ENCODE measurements around the gene IQGAP3. TPM values are rescaled to one million over a fixed set of nuclear protein-coding genes. Genes with fewer than 3 reads are reported as not detected.

IQGAP3 gene
- total and polyA plus RNA-seq, 2 experiments from 2014 or later: 11.9 to 31.8 TPM

GRCh38 chr1:156511644-156512043 lies 60.7 kb downstream of the IQGAP3 start (continued):
- no peak for TF ChIP-seq ZNF462 (CRISPR knock-in tag; IDR thresholded peaks at IDR 0.05)
- no peak for TF ChIP-seq REST (IDR thresholded peaks at IDR 0.05; ENCODE audit: unreplicated experiment)
- no peak for TF ChIP-seq CREB1 (CRISPR knock-in tag; IDR thresholded peaks at IDR 0.05; ENCODE audit: low read depth)

- Histone ChIP-seq H4K20me1 (replicated peaks; ENCODE audit: insufficient read depth) (no peaks in the 10 kb centered on the region), H3F3A (replicated peaks; ENCODE audit: low read depth) (no peaks in the 10 kb centered on the region), H3K4me2 (no peak overlapping the region), H3K4me3 (no peak overlapping the region), H3K27ac (ENCODE audit: low read depth) (no peak overlapping the region), H3K79me2 (replicated peaks; ENCODE audit: insufficient read depth) (no peaks in the 10 kb centered on the region), H3K27me3 (ENCODE audit: insufficient read depth) (no peaks in the 10 kb centered on the region), H3K4me1 (ENCODE audit: insufficient read depth) (no peaks in the 10 kb centered on the region), H2AFZ (0 out of 2 replicates have a peak overlapping the region, but pooled peaks have one; percentile 83), H3K36me3 (ENCODE audit: insufficient read depth) (no peaks in the 10 kb centered on the region), H3K9me2 (ENCODE audit: insufficient read depth) (no peaks in the 10 kb centered on the region)
- ATAC-seq (no peak), DNase-seq (ENCODE audit: low spot score) (no peak)
- Mint-ChIP-seq H3K4me3 (no peak overlapping the region), H3K9me3 (peaks cover under 1% of the 10 kb centered on the region; the same call in 1 of the 3 replicates), H3K36me3 (ENCODE audit: low read depth) (no peaks in the 10 kb centered on the region), H3K27ac (no peak overlapping the region), H3K4me1 (peaks cover 22% of the 10 kb centered on the region; the same call in 2 of the 3 replicates), H3K27me3 (ENCODE audit: insufficient read depth, low read depth, poor library complexity) (peaks cover 13% of the 10 kb centered on the region)
- TF ChIP-seq CTCF (conservative IDR thresholded peaks at IDR 0.05; ENCODE audit: low read depth in 2 of 2): no peak
- TF ChIP-seq EZH2 (IDR thresholded peaks at IDR 0.05; ENCODE audit: low read depth, unreplicated experiment): no peak
- no peak for TF ChIP-seq REST (IDR thresholded peaks at IDR 0.05; ENCODE audit: unreplicated experiment)
- TF ChIP-seq POLR2AphosphoS5 (IDR thresholded peaks at IDR 0.05; ENCODE audit: low read depth): no peak
- TF ChIP-seq NANOG (IDR thresholded peaks at IDR 0.05; ENCODE audit: borderline replicate concordance): no peak
- TF ChIP-seq ZNF331 (CRISPR knock-in tag; IDR thresholded peaks at IDR 0.05; ENCODE audit: low read depth): no peak
- TF ChIP-seq EZH2phosphoT487 (IDR thresholded peaks at IDR 0.05; ENCODE audit: unreplicated experiment): no peak
- no peak for TF ChIP-seq ZNF114 (CRISPR knock-in tag; IDR thresholded peaks at IDR 0.05)
Observed at GRCh38 chr1:156510709-156511108, 61.7 kb downstream of the IQGAP3 start.

Data from GM23338 (cell line).